ENCODE results near the gene MTSS2. TPM values are rescaled to one million over a fixed set of nuclear protein-coding genes. Genes with fewer than 3 reads are reported as not detected.
"Not testable (repeated sequence)": the region's sequence is repeated elsewhere in the genome, so short reads cannot be mapped to it uniquely, and the experiment has no call there.

The MTSS2 gene
- total RNA-seq, 4 donors from 2014 or later = 42.6 to 160 (median 93.9) TPM

DNA sequence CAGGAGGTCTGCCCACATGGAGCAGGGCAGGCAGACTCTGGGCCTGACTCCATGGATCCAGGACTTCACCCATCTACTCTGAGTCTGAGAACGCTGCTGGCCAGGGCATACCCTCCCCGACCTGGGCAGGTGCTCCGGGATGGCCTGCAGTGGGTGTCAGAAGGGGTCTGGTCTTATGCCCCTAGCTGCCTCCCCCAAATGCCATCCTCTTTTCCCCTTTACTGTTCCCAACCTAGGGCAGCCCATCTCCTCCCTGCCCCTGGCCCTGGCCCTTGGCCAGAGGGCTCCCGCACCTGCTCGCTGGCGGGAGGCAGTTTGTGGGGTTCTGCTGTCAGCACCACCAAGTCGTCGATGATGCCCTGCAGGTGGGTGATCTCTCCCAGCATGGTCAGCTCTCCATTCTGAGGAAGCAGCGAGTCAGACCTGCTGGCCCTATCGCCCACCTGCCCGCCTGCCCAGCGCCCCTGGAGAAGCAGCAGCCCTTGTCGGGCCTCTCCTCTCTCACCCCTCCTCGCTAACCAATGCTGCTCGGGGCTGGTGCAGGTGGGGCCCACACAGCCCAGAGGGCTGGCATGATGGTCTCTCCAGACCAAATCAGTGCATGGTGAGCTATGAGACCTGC, 8.2 kb downstream of the MTSS2 start:
- in situ Hi-C loops (cut with MboI; ENCODE audit: low sequenced_read_pairs in 4 of 4) (loop anchor here in 1 of 4 donors (10.0 kb wide), 1 partner anchor 97 kb away; no protein-coding TSS in a partner anchor), intact Hi-C loops (cut with DNase I; ENCODE audit: low total_unique reads) (no loop called here)
- Histone ChIP-seq H3K9me3 (no peaks in the 10 kb centered on the region), H3K27me3 (no peaks in the 10 kb centered on the region), H3K4me3 (no peak overlapping the region), H3K27ac (peak overlapping the region in 3 of 4 donors; percentile 3 to 59 (median 40)), H3K36me3 (peaks cover 0 to 68% of the 10 kb centered on the region in 2 donors), H3K4me1 (peaks cover 13 to 24% of the 10 kb centered on the region in 2 donors)
- TF ChIP-seq, protein P1, sequence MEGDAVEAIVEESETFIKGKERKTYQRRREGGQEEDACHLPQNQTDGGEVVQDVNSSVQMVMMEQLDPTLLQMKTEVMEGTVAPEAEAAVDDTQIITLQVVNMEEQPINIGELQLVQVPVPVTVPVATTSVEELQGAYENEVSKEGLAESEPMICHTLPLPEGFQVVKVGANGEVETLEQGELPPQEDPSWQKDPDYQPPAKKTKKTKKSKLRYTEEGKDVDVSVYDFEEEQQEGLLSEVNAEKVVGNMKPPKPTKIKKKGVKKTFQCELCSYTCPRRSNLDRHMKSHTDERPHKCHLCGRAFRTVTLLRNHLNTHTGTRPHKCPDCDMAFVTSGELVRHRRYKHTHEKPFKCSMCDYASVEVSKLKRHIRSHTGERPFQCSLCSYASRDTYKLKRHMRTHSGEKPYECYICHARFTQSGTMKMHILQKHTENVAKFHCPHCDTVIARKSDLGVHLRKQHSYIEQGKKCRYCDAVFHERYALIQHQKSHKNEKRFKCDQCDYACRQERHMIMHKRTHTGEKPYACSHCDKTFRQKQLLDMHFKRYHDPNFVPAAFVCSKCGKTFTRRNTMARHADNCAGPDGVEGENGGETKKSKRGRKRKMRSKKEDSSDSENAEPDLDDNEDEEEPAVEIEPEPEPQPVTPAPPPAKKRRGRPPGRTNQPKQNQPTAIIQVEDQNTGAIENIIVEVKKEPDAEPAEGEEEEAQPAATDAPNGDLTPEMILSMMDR (IDR thresholded peaks at IDR 0.05 in 4 of 5, conservative IDR thresholded peaks at IDR 0.05 in 1 of 5) = no peak
- TF ChIP-seq POLR2A (IDR thresholded peaks at IDR 0.05) = no peak
- DNase-seq (no peak), ATAC-seq (no peak)

DNA sequence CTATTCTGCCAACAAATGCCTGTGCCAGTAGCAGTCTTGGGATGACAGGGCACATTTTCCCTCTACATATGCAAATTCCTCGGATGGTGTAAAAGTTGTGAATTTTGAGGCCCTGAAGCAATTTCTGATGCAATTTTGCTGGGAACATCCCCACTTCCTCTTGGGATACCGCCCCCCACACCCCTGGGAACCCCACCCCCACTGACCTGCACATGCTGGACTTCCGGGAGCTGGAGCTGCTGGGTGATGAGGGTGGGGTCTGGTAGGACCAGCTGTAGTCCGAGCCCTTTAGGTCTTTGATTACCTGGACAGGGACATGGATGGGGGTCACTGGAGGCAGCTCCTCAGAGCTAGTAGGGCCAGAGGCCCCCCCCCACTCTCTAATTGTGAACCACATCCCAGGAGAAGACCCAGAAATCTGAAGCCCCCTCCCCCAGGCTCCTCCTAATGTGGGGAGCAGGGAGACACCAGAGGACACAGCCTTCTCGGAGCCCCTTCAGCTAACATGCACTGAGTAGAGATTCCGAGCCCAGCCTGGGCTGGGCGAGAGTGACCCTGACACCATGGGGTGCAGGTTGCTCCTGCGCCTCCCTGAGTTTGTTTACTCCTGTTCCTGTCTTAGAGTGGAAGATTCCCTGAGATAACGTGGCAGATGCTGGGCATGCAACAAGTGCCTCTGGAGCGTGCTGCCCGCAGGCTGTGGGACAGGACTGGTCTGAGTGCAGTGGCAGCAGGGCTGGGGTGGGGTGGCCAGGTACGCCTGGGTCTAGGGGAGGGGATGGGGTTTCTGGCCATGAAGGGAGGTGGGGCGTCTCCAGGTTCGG, 9.0 kb downstream of the MTSS2 start:
- intact Hi-C loops (cut with DNase I; ENCODE audit: low total_unique reads) = no loop called here

DNA sequence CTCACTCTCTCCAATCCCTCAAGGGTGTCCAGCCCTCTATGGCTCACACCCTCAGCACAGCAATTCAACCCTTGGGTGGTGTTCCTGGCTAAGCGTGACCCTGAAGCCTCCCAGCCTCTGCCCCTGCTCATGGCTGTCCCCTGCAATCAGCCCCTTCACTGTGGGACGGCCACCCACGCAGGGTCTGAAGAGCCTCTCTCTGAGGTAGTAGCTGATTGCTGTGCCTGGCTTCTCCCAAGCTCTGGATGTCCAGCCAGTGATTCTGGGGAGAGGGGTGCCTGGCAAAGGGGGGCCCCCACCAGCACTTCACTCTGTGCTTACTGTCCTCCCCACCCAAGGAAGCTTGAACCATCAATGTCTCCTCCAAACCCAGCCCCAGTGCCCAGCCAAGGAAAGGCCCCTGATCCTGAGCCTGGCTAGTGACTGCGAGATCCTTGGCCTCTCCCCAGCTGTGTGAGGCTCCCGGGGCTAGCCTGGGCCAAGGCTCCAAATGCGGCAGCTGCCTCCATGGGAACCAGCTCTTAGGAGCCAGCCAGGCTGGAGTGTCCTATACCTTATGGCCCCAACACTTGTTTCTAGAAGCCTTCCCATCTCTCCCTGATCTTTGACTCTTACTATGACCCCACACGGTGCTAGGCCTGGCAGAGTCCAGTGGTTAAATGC, 9.9 kb downstream of the MTSS2 start:
- DNase-seq (no peak), ATAC-seq (peak in 1 of 2 donors; percentile 55)
- Histone ChIP-seq H3K27me3 (no peaks in the 10 kb centered on the region), H3K27ac (peak overlapping the region; percentile 0 to 59 (median 46)), H3K4me3 (no peak overlapping the region), H3K36me3 (peaks cover 0 to 78% of the 10 kb centered on the region in 2 donors), H3K4me1 (peaks cover 8% of the 10 kb centered on the region in 2 donors), H3K9me3 (no peaks in the 10 kb centered on the region)
- in situ Hi-C loops (cut with MboI; ENCODE audit: low sequenced_read_pairs in 4 of 4) = loop anchor here in 1 of 4 donors (10.0 kb wide), 1 partner anchor 99 kb away; no protein-coding TSS in a partner anchor
- intact Hi-C loops (cut with DNase I; ENCODE audit: low total_unique reads) = no loop called here
- no peak for TF ChIP-seq POLR2A (IDR thresholded peaks at IDR 0.05)
- TF ChIP-seq, protein P1 (IDR thresholded peaks at IDR 0.05 in 4 of 5, conservative IDR thresholded peaks at IDR 0.05 in 1 of 5) = no peak

More for the DNA sequence above, 9.0 kb downstream of the MTSS2 start:
- no peak for TF ChIP-seq POLR2A (IDR thresholded peaks at IDR 0.05)
- TF ChIP-seq, protein P1 (IDR thresholded peaks at IDR 0.05 in 4 of 5, conservative IDR thresholded peaks at IDR 0.05 in 1 of 5) = no peak
- Histone ChIP-seq H3K27ac (peak overlapping the region in 3 of 4 donors; percentile 3 to 59 (median 40)), H3K9me3 (no peaks in the 10 kb centered on the region), H3K27me3 (no peaks in the 10 kb centered on the region), H3K4me1 (peaks cover 13 to 17% of the 10 kb centered on the region in 2 donors), H3K36me3 (peaks cover 0 to 69% of the 10 kb centered on the region in 2 donors), H3K4me3 (no peak overlapping the region)
- DNase-seq (no peak), ATAC-seq (no peak)
- in situ Hi-C loops (cut with MboI; ENCODE audit: low sequenced_read_pairs in 4 of 4) = loop anchor here in 1 of 4 donors (10.0 kb wide), 1 partner anchor 98 kb away; no protein-coding TSS in a partner anchor

DNA sequence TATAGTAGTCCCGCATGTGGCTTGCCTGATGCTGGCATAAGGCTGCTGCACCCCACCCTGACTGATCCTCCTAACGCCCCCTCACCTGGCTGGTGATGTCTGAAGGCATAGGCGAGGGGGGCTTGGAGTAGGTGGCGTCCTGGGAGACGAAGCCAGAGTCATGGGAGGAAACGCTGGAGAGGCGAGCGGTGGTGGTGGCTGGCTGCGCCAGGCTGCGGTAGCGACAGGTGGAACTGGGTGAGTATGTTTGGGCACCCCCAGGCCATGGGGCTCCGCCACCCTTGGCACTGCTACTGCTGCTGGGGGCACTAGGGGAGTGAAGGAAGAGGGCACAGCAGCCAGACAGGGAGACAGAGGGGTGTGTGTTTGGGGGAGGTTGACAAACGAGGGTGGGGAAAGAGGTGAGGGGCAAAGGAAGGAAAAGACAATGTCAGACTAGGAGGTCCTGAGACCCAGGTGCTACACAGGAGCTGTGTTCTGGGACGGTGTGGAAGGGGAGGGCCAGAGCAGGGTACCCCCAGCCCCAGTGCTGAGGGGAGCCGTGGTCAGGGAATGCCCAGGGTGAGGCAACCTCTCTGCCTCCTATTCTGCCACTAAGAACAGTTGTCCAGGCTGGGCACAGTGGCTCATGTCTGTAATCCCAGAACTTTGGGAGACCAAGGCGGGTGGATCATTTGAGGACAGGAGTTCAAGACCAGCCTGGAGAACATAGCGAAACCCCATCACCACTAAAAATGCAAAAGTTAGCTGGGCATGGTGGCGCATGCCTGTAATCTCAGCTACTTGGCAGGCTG, 11.4 kb downstream of the MTSS2 start:
- in situ Hi-C loops (cut with MboI; ENCODE audit: low sequenced_read_pairs in 4 of 4) (loop anchor here in 3 of 4 donors (5.0 to 25.0 kb wide), 3 partner anchors 98 to 312 kb away; no protein-coding TSS in a partner anchor), intact Hi-C loops (cut with DNase I; ENCODE audit: low total_unique reads) (no loop called here)
- ATAC-seq (no peak), DNase-seq (no peak)
- Histone ChIP-seq H3K27ac (no peak overlapping the region), H3K4me3 (no peak overlapping the region), H3K27me3 (no peaks in the 10 kb centered on the region), H3K4me1 (peaks cover 4 to 5% of the 10 kb centered on the region in 2 donors), H3K36me3 (peaks cover 0 to 90% of the 10 kb centered on the region in 2 donors), H3K9me3 (no peaks in the 10 kb centered on the region)
- TF ChIP-seq POLR2A (IDR thresholded peaks at IDR 0.05) = no peak
- TF ChIP-seq, protein P1 (IDR thresholded peaks at IDR 0.05 in 4 of 5, conservative IDR thresholded peaks at IDR 0.05 in 1 of 5) = no peak

DNA sequence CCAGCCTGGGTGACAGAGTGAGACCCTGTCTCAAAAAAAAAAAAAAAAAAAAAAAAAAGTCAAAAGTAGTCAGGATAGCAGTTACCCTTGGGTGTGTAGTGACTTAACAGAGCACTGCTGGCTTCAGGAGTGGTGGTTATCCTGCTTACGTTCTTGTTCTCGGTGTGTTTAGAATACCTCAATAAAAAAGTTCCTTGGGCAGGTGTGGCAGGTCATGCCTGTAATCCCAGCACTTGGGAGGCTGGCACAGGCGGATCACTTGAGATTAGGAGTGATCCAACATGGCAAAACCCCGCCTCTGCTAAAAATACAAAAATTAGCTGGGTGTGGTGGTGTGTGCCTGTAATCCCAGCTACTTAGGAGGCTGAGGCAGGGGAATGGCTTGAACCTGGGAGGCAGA, 14.9 kb downstream of the MTSS2 start:
- ATAC-seq; H3K27me3 ChIP-seq; H3K4me1 ChIP-seq; DNase-seq; intact Hi-C loops (cut with DNase I; ENCODE audit: low total_unique reads); H3K9me3 ChIP-seq; H3K27ac ChIP-seq; H3K4me3 ChIP-seq: not testable (repeated sequence)
- H3K36me3 ChIP-seq = peaks cover 0 to 89% of the 10 kb centered on the region in 2 donors
- in situ Hi-C loops (cut with MboI; ENCODE audit: low sequenced_read_pairs in 4 of 4) = loop anchor here in 3 of 4 donors (5.0 to 25.0 kb wide), 3 partner anchors 101 to 309 kb away; no protein-coding TSS in a partner anchor

All from gastrocnemius medialis (tissue), 4 donors.